Epithelial cell of proximal tubule (primary cell): ENCODE results near the gene MRRF. TPM values are rescaled to one million over a fixed set of nuclear protein-coding genes. Genes with fewer than 3 reads are reported as not detected.
A peak's percentile ranks its signal among the peaks of the same experiment; 100 is the strongest.

Source experiments
- DNase-seq: peaks from one replicate; pipeline ENCODE4 v3.0.0-alpha.2; 2011; ENCODE audit warnings: low read depth
- H3K4me3 ChIP-seq: 2 replicates; pipeline ENCODE4 v1.5.1; 2011; ENCODE audit warnings: low read depth, mild to moderate bottlenecking, low read length
- total RNA-seq: library from RNA; depleted of rRNA; stranded (reverse); fragments of >200 nt; gene quantifications from 2 replicates; pipeline ENCODE4 v1.2.3, GENCODE V29; 2015
- TF ChIP-seq, protein P1 (sequence below): conservative IDR thresholded peaks from 2 replicates; pipeline ENCODE4 v1.5.1; 2012; ENCODE audit warnings: low read depth, mild to moderate bottlenecking, low read length

MRRF gene
- total RNA-seq, 1 donor from 2014 or later: 27.3 TPM

DNA sequence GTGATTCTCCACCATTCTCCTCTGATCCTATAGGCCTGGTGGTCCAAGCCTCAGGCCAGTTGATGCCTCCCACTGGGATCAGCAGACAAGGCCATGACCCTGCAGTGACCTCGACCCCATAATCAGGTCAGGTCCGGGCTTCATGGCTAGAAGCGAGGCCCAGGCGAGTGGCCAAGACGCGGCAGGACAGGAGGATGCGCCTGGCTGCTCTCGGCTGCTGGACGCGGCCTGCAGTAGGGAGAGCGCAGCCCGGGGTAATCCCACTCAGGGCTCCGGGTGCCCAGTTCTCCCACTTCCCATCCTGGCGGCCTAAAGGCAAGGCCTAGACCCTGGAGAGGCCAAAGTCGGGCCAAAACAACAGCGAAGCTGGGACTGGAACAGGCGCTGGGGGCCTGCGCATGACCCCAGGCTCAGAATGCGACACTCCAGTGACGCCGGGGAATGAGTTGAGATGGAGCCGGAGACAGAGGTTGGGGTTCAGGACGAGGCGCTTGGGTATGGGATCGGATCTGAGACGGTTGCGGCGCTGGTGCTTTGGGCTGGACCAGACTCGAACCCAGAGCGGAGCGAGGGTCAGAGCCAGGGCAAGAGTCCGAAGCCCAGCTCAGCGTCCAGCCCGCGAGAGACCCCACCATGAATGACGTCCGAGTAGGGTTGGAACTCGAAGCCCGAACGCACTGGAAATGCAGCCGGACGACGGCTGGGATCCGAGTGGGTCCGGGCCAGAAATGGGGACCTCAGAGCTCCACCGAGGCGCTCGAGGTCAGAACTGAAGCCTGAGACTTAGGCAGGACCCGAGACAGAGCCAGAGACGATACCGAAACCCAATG lies 39.2 kb upstream of the MRRF start:
- no peak for DNase-seq
- TF ChIP-seq, protein P1, sequence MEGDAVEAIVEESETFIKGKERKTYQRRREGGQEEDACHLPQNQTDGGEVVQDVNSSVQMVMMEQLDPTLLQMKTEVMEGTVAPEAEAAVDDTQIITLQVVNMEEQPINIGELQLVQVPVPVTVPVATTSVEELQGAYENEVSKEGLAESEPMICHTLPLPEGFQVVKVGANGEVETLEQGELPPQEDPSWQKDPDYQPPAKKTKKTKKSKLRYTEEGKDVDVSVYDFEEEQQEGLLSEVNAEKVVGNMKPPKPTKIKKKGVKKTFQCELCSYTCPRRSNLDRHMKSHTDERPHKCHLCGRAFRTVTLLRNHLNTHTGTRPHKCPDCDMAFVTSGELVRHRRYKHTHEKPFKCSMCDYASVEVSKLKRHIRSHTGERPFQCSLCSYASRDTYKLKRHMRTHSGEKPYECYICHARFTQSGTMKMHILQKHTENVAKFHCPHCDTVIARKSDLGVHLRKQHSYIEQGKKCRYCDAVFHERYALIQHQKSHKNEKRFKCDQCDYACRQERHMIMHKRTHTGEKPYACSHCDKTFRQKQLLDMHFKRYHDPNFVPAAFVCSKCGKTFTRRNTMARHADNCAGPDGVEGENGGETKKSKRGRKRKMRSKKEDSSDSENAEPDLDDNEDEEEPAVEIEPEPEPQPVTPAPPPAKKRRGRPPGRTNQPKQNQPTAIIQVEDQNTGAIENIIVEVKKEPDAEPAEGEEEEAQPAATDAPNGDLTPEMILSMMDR: no peak
- peak overlapping the region; percentile 6 for H3K4me3 ChIP-seq

DNA sequence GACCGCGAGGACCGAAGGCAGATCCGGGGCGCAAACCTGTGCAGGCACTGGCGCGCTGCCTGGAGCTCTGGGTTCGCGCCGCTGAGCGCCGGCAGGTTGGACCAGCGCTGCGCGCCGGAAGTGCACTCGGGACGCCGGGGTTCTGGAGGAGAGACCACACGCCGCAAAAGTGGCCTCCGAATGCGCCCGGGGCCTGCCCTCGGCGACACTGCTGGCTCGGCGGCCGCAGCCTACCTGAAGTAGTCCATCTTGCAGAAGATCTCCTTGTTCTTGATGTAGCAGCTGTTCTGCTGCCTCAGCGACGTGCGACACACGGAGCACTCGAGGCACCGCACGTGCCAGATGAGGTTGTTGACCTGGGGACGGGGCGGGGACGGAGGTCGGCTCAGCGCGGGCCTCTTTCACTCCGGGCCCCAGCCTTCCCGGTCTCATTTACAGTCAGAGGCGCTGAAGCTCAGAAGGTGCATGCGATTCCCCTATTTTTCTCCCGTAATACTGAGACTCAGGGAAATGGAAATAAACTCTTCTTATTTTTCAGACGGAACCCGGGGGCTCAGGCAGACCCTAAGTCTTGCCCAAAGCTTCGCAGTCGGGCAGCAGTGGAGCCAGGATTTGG lies 38.4 kb upstream of the MRRF start:
- peak overlapping the region; percentile 6 for H3K4me3 ChIP-seq
- TF ChIP-seq, protein P1: no peak
- no peak for DNase-seq

DNA sequence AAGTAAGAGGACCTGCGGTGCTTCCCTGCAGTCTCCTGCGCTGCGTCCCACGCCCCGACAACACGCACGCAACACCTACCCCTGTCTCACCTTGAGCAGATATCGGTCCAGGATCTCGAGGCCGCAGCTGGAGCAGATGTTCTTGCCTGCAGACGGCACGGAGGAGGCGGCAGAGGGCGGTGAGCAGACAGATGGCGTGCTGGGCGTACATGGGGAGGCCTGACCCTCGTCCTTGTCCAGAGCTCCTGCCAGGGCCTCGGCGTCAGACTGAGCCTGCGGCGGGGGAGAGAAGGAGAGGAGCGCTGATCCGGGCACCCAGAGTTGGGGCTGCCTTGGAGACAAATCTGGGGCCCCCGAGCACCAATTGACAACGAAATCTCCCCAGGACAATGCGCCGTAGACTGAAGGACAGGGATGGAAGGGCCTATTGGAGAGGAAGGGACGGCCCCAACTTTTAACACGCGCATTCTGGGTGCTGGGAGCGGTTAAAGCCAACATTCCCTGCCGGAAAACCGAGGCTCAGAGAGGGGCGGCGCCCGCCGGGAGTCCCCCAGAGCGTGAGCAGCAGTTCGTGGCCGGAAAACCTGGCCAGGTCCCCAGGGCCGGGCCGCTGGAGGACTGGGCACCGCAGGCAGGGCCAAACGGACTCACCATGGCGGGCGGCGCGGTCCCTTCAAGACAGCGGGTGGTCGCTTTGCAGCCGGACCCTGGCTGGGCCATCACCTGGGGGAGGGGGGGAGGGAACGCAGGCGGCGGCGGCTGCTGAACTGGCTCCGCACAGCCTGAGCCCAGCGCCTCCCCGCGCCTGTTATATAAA lies 37.7 kb upstream of the MRRF start:
- no peak for DNase-seq
- TF ChIP-seq, protein P1: no peak
- H3K4me3 ChIP-seq: no peak overlapping the region

DNA sequence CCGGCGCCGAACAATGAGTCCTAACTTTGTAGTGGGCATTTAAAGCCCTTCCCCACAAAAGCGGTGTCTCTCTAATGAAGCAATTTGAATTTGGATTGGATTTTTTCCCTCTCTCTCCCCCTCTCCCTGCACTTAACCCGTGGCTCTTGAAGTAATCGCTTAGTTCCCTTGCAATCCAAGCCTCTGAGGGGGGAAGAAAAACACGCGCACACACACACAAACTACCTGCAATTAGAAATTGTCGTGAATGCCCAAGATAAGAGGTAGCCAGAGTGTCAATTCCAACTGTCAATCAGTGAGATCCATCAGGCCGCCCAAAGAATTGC lies 37.1 kb upstream of the MRRF start:
- TF ChIP-seq, protein P1: no peak
- no peak overlapping the region for H3K4me3 ChIP-seq
- no peak for DNase-seq

DNA sequence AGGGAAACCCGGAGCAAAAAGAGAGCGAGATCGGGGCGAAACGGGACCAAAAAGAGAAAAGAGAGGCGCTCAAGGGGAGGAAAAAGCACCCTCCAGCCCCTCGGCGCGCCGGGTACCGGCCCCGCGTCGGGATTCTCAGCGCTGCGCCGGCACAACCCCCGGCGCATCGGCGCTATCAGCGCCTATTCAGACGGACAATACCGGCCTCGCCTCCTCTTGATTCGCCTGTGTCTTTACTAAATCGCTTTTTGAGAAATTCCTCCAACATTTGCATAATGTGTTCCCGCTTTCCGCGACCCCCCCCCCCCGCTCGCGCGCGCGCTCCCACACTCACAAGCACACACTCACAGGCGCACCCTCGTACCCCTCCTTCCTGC lies 36.5 kb upstream of the MRRF start:
- no peak for DNase-seq
- H3K4me3 ChIP-seq: peak overlapping the region; percentile 6
- TF ChIP-seq, protein P1: no peak

DNA sequence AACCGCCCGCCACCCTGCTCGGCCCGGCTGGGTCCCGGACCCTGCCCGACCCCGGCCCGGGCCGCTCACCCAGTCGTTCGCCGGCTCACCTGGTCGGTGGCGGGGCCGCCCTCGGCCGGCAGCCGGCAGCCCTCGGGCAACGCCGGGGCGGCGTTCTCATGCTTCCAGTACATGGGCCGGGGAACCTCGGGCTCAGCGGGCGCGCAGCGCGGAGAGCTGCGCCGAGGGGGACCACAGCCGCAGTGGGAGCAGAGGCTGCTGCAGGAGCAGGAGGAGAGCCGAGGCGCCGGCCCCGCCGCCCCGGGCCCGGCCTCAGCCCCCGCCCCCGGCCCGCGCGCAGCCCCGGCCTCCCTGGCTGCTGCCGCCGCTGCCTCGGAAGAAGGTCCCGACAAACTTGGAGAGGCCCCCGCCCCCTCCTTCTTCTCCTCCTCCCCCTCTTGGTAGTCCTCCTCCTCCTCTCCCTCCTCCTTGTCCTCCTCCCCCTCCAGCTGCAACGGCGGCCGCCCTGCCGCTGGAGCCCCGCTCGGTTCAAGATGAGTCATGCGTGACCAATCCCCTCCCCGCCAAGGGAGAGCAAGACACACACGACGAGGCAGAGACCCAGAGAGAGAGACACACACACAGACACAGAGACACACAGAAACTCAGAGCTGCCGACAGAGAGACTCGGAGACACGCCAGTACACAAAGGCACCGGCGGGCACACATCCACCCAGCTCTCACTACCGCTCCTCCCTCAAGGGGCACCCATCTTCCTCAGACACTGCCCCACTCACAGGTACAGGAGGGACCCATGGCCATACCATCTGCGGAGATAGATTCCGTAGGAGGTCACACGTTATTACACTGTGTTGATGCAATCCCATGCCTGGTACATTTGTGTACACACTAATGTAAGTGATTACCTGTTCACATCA lies 35.9 kb upstream of the MRRF start, which contains the start of gene LHX6:
TSS of gene LHX6 (minus strand) at position 390 of the 917 bp plus-strand sequence. CDS start at position 173, 217 bp downstream.
- TF ChIP-seq, protein P1: no peak
- DNase-seq: no peak
- peak within 1 kb of the TSS; percentile 6 for H3K4me3 ChIP-seq
